NB4 (cell line): Measurements from ENCODE around the gene C17orf58.

Experiments used
- POLR2A ChIP-seq: IDR thresholded peaks from 2 replicates; pipeline ENCODE4 v1.6.1; 2011; ENCODE audit warnings: mild to moderate bottlenecking; ENCODE audit not compliant: insufficient read length; ENCODE audit errors: extremely low read depth
- TF ChIP-seq, protein P1 (sequence below): IDR thresholded peaks from 2 replicates; pipeline ENCODE4 v1.6.1; 2011; ENCODE audit warnings: low read depth, low read length
- TF ChIP-seq, protein P2 (sequence below): IDR thresholded peaks from one replicate; pipeline ENCODE4 v1.5.1; 2012; ENCODE audit warnings: low read depth, low read length

DNA sequence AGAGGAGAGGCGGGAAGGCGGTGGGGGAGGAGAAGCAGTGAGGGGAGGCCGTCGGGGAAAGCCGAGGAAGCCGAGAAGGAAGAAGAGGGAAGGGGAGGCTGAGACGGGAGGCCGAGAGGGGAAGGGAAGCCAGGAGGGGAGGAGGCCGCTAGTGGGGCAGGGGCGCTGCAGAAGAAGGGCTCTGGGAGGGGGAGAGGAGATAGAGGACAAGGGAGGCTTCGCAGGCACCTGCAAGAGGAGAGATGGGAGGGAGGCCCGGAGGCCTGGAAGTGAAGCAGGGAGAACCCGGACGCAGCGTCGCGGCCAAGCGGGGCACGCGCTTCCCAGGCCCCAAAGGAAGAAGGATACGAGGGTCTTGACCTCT lies 2.3 kb downstream of the C17orf58 start:
- TF ChIP-seq, protein P1, sequence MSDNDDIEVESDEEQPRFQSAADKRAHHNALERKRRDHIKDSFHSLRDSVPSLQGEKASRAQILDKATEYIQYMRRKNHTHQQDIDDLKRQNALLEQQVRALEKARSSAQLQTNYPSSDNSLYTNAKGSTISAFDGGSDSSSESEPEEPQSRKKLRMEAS = no peak
- TF ChIP-seq, protein P2, sequence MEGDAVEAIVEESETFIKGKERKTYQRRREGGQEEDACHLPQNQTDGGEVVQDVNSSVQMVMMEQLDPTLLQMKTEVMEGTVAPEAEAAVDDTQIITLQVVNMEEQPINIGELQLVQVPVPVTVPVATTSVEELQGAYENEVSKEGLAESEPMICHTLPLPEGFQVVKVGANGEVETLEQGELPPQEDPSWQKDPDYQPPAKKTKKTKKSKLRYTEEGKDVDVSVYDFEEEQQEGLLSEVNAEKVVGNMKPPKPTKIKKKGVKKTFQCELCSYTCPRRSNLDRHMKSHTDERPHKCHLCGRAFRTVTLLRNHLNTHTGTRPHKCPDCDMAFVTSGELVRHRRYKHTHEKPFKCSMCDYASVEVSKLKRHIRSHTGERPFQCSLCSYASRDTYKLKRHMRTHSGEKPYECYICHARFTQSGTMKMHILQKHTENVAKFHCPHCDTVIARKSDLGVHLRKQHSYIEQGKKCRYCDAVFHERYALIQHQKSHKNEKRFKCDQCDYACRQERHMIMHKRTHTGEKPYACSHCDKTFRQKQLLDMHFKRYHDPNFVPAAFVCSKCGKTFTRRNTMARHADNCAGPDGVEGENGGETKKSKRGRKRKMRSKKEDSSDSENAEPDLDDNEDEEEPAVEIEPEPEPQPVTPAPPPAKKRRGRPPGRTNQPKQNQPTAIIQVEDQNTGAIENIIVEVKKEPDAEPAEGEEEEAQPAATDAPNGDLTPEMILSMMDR = no peak
- no peak for TF ChIP-seq POLR2A
